ENCODE data around the gene NAB1. TPM values are rescaled to one million over a fixed set of nuclear protein-coding genes. Genes with fewer than 3 reads are reported as not detected.

The NAB1 gene, protein sequence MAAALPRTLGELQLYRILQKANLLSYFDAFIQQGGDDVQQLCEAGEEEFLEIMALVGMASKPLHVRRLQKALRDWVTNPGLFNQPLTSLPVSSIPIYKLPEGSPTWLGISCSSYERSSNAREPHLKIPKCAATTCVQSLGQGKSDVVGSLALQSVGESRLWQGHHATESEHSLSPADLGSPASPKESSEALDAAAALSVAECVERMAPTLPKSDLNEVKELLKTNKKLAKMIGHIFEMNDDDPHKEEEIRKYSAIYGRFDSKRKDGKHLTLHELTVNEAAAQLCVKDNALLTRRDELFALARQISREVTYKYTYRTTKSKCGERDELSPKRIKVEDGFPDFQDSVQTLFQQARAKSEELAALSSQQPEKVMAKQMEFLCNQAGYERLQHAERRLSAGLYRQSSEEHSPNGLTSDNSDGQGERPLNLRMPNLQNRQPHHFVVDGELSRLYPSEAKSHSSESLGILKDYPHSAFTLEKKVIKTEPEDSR
- total RNA-seq = 32.2 and 54.8 TPM in 2 replicates

DNA sequence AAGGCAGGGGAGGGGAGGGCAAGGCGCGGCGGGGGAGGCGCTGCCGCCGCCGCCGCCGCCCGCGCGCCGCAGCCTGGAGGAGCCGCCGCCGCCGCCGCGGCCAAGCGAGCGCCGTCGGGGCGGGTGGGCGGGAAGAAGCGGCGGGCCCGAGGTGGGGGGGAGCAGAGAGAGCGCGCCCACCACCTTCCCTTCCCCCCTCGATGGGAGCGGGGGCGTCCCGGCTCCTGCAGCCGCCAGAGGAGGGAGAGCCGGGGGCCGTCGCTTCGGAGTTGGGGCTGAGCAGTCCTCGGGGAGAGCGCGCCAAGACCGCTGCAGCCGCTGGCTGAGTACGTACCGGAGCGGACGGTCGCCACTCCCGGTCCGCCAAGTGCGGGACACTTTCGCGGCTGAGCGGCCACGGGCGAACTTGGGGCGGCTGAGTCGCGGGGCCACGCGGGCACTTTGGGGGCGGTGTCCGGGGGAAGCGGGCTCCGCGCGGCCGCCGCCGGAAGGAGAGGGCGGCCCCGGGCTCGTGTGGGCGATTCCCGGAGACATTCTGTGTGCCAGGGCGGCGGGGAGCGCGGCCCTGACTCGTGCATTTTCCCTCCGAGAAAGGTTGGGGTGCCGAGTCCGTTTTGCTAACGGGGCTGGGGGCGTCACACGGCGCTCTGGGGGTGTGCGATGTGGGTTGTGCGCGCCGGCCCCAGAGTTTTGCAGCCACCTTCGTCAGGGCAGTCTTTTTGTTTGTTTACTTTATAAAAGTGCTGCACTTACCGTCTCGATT, at the start of gene NAB1:
Gene NAB1 (plus strand): TSS at position 49 of the 763 bp plus-strand sequence. CDS start 10,094 bp downstream, outside the sequence.
- DNase-seq (ENCODE audit: low read depth) = no peak
- TF ChIP-seq, protein P1, sequence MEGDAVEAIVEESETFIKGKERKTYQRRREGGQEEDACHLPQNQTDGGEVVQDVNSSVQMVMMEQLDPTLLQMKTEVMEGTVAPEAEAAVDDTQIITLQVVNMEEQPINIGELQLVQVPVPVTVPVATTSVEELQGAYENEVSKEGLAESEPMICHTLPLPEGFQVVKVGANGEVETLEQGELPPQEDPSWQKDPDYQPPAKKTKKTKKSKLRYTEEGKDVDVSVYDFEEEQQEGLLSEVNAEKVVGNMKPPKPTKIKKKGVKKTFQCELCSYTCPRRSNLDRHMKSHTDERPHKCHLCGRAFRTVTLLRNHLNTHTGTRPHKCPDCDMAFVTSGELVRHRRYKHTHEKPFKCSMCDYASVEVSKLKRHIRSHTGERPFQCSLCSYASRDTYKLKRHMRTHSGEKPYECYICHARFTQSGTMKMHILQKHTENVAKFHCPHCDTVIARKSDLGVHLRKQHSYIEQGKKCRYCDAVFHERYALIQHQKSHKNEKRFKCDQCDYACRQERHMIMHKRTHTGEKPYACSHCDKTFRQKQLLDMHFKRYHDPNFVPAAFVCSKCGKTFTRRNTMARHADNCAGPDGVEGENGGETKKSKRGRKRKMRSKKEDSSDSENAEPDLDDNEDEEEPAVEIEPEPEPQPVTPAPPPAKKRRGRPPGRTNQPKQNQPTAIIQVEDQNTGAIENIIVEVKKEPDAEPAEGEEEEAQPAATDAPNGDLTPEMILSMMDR (IDR thresholded peaks at IDR 0.05; ENCODE audit: insufficient read depth, low read depth, low read length) = no peak
- H3K4me3 ChIP-seq (ENCODE audit: low read depth, low read length) = peak within 1 kb of the TSS; percentile 83

DNA sequence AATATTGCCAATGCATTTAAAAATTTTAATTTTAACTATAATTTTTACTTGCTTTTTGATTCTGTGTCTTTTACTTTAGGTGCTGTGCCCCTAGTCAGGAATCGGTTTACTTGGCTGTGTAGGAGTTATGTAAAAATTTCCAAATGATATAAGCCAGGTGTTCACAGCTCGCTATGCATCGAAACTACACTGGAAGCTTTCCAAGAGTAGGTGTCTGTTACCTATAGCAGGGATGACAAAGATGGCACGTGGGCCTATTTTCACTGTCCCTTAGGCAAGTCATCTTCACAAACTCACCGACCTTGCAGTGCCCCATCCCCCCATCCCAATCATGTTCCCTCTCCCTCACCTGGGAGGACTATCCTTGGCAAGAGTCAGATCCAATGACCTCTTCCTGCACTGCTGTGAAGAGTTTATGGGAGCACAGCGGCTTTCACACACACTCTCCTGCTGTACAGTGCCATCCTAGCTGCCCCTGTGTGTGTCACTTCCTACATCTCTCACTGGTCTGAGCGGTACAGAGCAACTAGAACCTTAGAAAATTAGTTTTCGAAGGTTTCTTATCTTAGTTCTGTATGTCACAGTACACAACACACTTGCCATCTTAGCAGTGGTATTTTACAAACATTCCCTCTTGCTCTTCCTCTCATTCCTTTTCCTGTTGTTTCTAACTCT, 49.2 kb upstream of the NAB1 start:
- TF ChIP-seq, protein P1 (IDR thresholded peaks at IDR 0.05; ENCODE audit: insufficient read depth, low read depth, low read length) = no peak
- no peak for DNase-seq (ENCODE audit: low read depth)

DNA sequence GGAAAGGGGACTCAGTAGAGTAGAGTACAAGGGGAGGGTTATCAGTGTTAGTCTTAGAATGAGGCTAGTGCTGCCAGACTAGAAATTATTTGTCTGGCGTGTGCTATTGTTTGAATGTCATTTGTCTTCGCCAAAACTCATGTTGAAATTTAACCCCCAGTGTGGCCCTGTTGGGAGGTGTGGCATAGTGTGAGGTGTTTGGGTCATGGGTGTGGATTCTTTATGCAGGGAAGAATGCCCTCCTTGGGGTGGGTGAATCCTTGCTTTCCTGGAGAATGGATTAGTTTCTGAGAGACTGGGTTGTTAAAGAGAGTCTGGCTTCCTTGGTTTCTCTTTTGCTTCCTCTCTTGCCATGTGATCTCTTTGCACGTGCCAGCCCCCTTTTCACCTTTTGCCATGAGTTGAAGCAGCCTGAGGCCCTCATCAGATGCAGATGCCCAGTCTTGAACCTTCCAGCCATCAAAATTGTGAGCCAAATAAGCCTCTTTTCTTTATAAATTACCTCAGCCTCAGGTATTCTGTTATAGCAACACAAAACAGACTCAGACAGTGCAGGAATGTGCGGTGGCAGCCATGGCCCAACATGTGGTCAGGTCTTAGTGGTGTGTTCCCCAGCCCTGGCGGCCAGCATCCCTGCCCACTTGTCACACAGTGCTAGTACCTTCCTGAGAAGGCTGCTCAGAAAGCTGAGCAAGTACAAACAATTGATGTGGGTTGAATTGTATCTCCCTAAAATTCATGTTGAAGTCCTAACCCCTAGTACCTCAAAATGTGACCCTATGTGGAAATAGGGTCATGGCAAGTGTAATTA, 48.4 kb upstream of the NAB1 start:
- H3K4me3 ChIP-seq (ENCODE audit: low read depth, low read length) = no peak overlapping the region
- TF ChIP-seq, protein P1 (IDR thresholded peaks at IDR 0.05; ENCODE audit: insufficient read depth, low read depth, low read length) = no peak
- DNase-seq (ENCODE audit: low read depth) = no peak

More for the DNA sequence above, 49.2 kb upstream of the NAB1 start:
- H3K4me3 ChIP-seq (ENCODE audit: low read depth, low read length) = no peak overlapping the region

DNA sequence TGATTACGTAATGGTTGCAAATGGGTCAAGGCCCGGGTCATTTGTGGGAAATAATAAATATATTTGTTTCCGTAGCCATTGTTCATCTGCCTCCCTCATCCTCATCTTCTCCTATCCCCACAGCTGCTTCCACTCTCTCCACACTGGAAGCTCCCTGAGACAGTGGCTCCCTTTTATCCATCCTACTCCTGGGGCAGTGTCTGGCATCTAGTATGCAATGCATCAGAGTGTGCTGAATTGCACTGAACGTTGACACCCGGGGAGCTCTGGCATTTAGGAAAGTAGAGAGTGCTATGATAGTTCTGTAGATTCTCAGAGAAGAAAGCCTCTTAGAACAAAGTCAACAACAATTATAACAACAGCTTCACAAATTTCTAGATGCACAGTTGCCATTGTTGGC, 45.5 kb upstream of the NAB1 start:
- TF ChIP-seq, protein P1 (IDR thresholded peaks at IDR 0.05; ENCODE audit: insufficient read depth, low read depth, low read length) = no peak
- no peak for DNase-seq (ENCODE audit: low read depth)
- no peak overlapping the region for H3K4me3 ChIP-seq (ENCODE audit: low read depth, low read length)

DNA sequence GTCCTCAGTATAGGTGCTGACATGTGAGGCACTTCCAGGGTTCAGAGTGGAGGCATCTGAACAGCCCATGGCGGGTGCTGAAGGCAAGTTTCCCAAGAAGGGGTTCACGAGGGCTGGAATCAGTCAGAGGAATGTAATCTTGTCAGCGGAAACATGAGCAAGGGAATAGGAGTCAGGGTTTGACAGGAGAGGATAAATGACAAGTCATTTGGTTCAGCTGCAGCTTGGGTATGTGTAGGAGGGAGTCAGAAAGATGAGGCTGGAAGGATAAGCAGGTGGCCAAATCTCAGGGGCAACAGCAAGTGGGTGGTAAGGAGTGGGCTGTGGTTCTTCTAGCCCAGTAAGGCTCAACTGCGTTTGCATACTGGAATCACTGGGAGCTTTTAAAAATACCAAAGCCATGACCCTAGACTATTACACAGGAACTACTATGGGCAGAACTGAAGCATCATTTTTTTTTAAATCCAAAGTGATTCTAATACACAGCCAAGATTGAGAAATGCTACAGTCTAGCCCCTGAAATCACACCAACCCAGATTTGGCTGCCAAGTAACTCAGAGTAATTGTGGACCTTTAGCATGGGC, 41.8 kb upstream of the NAB1 start:
- H3K4me3 ChIP-seq (ENCODE audit: low read depth, low read length) = no peak overlapping the region
- DNase-seq (ENCODE audit: low read depth) = peak; percentile 62
- TF ChIP-seq, protein P1 (IDR thresholded peaks at IDR 0.05; ENCODE audit: insufficient read depth, low read depth, low read length) = no peak

All from fibroblast of villous mesenchyme (primary cell).